Measurements from ENCODE around the gene MGRN1. TPM values are rescaled to one million over a fixed set of nuclear protein-coding genes. Genes with fewer than 3 reads are reported as not detected.

The MGRN1 gene
- total and polyA plus RNA-seq, 2 of the 13 experiments (the other 11 are each of a cell fraction or from before 2014, with no cell fraction given): 11.9 to 12.6 TPM

GRCh38 chr16:4663777-4664465 is 39.3 kb downstream of the MGRN1 start (continued):
- TF ChIP-seq IKZF4 (CRISPR knock-in tag; IDR thresholded peaks at IDR 0.05; ENCODE audit: borderline replicate concordance, low read depth, not compliant biosample characterization) (peak; percentile 97), ZNF780A (CRISPR knock-in tag; IDR thresholded peaks at IDR 0.05) (no peak), CHCHD3 (CRISPR knock-in tag; IDR thresholded peaks at IDR 0.05) (peak; percentile 91), TRIM22 (IDR thresholded peaks at IDR 0.05) (no peak), NFKB2 (CRISPR knock-in tag; IDR thresholded peaks at IDR 0.05; ENCODE audit: borderline replicate concordance) (peak; percentile 93; the same call in 1 of the 2 replicates), ZNF619 (CRISPR knock-in tag; IDR thresholded peaks at IDR 0.05) (0 out of 2 replicates have a peak, but pooled peaks have one; percentile 78), ADNP (CRISPR knock-in tag; IDR thresholded peaks at IDR 0.05) (no peak), DR1 (CRISPR knock-in tag; IDR thresholded peaks at IDR 0.05) (no peak), MTF1 (CRISPR knock-in tag; IDR thresholded peaks at IDR 0.05) (no peak), HNF4G (IDR thresholded peaks at IDR 0.05; ENCODE audit: borderline replicate concordance, low read depth, low read length) (peak; percentile 78), HNF4G (CRISPR knock-in tag; IDR thresholded peaks at IDR 0.05; ENCODE audit: borderline replicate concordance, low read depth) (peak; percentile 69; the same call in 1 of the 2 replicates), HNRNPL (IDR thresholded peaks at IDR 0.05; ENCODE audit: low read depth, low read length) (peak; percentile 38; the same call in 1 of the 2 replicates), HMG20A (CRISPR knock-in tag; IDR thresholded peaks at IDR 0.05; ENCODE audit: borderline replicate concordance) (peak; percentile 62), ZNF773 (CRISPR knock-in tag; IDR thresholded peaks at IDR 0.05; ENCODE audit: borderline replicate concordance) (peak; percentile 84; the same call in 1 of the 2 replicates), ZNF549 (CRISPR knock-in tag; IDR thresholded peaks at IDR 0.05) (0 out of 2 replicates have a peak, but pooled peaks have one; percentile 17), ZBTB44 (CRISPR knock-in tag; IDR thresholded peaks at IDR 0.05) (no peak), ZNF10 (CRISPR knock-in tag; IDR thresholded peaks at IDR 0.05; ENCODE audit: borderline replicate concordance, low read depth) (0 out of 2 replicates have a peak, but pooled peaks have one; percentile 64), TERF1 (CRISPR knock-in tag; IDR thresholded peaks at IDR 0.05) (no peak), ZNF629 (CRISPR knock-in tag; conservative IDR thresholded peaks at IDR 0.05) (0 out of 2 replicates have a peak, but pooled peaks have one; percentile 32), SNAPC4 (CRISPR knock-in tag; IDR thresholded peaks at IDR 0.05) (peak; percentile 97), ZBTB21 (CRISPR knock-in tag; IDR thresholded peaks at IDR 0.05) (no peak; the same call in 1 of the 2 replicates)

Measured in HepG2 (cell line).